GM18505 (cell line): Measurements from ENCODE around the gene CHCHD3.

Source experiments
- ATAC-seq: cut with Tn5 transposase; IDR thresholded peaks from one replicate; pipeline ENCODE4 v1.9.1; 2021; ENCODE audit not compliant: unreplicated experiment
- POLR2A ChIP-seq: IDR thresholded peaks from 4 replicates; pipeline ENCODE4 v1.6.1; 2011; ENCODE audit warnings: borderline replicate concordance; ENCODE audit not compliant: insufficient read depth, insufficient read length; ENCODE audit errors: extremely low read depth

CHCHD3 gene

DNA sequence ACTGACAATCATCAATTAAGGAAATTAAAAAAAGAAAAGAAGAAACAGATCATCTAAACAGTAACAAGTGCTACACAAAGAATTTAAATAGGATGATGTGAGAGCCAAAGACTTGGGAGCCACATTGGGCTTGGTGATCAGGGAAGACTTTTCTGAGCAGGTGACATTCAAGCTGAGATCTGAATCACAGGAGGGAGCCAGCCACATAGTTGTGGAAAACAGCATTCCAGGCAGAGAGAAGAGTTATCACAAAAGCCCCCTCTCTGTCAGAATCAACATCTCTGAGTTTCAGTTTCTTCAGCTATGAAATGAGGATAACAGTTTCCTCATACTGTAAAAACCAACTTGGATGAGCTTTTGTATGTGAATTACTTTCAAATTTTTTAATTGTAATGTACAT is 336.4 kb downstream of the CHCHD3 start:
- no peak for TF ChIP-seq POLR2A
- ATAC-seq, result no peak

DNA sequence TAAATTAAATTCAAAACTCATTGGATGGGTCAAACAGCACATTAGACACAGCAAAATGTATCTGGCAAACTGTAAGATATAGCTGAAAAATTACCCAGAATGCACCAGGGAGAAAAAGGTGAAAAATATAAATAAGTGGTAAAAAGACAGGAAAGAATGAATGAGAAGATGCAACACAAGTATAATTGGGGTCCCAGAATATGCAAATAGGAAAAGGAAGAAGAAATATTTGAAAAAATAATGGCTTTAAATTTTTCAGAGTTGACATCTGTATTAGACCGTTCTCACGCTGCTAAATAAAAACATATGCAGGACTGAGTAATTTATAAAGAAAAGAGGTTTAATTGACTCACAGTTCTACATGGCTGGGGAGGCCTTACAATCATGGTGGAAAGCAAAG is 337.9 kb downstream of the CHCHD3 start:
- no peak for ATAC-seq
- TF ChIP-seq POLR2A, result no peak

DNA sequence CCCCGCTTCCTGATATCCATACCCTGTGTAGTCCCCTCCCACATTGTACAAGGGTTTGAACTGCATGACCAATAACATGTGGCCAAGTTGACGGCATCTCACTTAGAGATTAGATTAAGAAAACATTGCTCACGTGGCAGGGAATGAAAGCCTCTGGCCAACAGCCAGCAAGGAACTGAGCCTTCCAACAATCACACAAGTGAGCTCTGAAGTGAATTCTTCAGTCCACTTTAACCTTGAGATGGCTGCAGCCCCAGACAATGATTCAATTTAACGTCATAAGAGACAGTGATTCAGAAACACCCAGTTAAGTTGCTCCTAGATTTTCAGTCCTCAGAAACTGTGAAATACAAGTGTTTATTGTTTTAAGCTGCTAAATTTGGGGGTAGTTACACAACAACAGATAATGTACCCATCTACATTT is 339.7 kb downstream of the CHCHD3 start:
- no peak for TF ChIP-seq POLR2A
- ATAC-seq, result no peak

DNA sequence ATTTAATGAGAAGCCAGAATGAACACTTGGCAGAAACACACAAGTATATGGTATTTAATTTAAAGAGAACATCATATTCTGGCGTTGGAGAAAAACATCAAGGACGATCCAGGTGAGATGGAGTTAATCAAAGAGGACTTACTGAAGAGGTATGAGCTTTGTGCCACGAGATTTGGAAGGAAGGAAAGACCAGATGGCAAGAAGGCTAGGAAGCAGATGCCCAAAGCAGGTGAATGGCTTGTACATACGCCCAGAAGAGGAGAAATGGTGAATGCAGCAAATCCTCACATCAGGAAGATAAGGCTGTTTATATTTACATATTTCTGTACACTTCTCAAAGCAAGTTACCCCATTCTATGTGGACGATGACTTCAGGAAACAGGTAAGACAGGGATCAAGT is 341.7 kb downstream of the CHCHD3 start:
- ATAC-seq, result no peak

DNA sequence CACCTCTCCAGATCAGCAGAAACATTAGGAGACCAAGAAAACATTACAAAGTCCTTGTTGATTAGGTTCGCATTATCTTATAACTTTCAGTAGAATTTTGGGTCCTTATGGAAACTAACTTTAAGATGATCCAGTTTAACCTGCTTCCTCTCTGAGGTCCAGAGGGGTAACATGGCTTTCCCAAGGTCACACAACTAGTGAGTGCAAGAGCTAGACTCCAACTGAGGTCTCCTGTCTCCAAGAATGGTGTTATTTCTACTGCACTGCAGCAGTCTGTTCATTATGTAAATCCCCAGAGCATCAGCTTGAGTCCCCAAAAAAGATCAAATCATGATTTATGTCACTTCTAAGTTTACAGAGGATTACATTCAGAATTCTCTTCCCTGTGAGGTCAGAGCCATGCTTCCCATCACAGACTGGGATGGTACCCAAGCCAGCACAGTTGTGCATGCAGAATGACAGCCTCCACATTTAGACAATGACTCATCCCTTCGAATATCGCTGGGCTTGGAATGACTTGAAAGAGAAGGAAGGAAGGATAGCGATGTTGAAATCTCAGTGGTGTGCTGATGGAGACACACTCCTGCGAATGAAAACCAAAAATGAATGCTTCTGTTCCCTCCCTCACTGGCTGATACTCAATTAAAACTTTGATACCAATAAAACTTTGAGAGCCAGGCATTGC is 342.5 kb downstream of the CHCHD3 start:
- ATAC-seq, result no peak
- no peak for TF ChIP-seq POLR2A

More for the DNA sequence above, 341.7 kb downstream of the CHCHD3 start:
- TF ChIP-seq POLR2A, result no peak

DNA sequence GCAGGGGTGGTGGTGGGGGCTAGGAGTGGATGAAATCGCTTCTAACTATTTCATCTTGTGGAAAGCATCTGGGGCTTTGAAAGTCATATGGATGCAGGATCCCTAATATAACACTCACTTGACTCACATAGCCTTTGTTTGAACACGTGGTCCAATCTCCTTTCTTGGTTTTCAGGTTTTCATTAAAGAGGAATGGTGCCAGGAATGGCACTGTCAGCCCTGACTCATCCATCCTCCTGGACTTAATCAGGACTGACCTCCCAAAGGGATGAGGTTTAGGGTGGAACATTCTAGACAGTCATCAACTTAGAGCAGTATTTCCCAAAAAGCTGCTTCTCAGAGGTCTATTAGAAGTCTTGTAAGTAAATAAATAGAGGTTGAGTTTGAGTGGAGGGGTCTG is 343.6 kb downstream of the CHCHD3 start:
- TF ChIP-seq POLR2A, result no peak
- ATAC-seq, result no peak

DNA sequence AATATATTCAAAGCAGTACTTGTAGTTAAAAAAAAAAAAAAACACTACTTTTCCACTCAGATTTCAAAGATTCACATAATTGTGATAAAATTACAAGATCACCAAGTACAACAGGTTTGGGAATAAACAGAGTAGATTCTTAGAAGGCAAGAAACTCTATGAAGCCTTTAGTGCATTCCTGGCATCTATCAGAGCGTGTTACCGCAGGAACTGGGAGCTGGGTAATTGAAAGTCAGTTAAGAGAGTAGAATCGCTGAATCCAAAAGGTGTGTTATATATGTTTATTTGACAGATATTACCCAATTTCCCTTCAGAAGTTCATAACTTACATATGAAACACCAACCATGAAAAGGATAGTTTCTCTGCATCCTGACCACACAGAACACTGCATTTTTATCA is 346.4 kb downstream of the CHCHD3 start:
- no peak for ATAC-seq

More for the DNA sequence above, 346.4 kb downstream of the CHCHD3 start:
- no peak for TF ChIP-seq POLR2A
